GM20431 (cell line): Measurements from ENCODE around the gene PHACTR3.

Experiments used
- in situ Hi-C: fragments of 300-500 bp; cut with MseI, MboI; formaldehyde crosslinking; loops from one replicate; pipeline ENCODE4 v1.15.0; 2020; ENCODE audit warnings: low sequenced_read_pairs; ENCODE audit not compliant: unreplicated experiment

Gene PHACTR3

DNA sequence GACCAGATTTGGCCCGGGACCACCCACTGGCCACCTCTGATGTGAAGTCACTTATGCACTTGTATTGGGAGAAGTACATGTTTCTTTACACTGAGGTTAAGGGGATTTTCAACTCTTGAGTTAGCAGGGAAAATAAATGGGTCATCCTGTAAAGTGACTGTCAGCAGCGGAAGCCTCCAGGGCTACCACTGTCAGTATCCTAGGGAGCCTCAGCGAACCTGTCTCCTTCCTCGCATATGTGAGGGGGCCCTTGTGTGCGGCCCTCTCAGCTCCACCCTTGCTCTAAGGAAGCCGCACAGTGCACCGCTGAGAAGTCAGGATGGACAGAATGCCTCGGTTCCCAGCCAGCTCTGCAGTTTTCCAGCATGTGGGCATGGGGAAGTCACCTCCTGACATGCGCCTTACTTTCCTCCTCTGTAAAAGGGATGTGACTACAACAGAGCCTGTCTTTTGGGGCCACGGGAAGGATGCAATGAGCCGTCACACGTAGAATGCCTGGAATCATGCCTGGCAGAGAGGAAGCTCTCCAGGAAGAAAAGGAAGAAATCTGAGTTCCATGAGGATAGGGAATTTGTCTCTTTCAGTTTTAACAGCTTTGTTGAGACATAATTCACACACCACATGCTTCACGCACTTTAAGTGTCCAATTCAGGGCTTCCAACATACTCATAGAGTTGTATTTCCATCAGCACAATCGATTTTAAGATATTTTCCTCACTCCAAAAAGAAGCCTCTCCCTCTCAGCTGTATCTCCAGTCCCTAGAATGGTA is 213.7 kb downstream of the PHACTR3 start:
- in situ Hi-C loops = no loop called here

DNA sequence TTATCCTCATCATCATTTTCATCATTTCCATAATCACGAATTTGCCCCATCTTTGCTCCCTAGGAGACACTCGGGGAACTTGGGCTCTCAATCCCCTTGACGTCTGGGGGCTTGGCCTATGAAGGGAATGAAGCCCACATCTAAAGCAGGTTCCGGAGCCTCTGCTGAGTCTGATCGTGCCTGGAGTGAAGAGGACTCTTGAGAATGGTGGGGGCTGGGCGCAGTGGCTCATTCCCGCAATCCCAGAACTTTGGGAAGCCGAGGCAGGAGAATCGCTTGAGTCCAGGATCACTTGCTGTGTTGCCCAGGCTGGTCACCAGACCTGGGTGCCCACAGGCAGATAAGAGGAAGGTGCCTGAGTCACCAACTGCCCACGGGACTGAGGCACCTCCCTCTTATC is 214.6 kb downstream of the PHACTR3 start:
- in situ Hi-C loops = no loop called here

- in situ Hi-C loops = no loop called here
Measured at GRCh38 chr20:59819496-59820203, 215.3 kb downstream of the PHACTR3 start.

- in situ Hi-C loops = no loop called here
Measured at GRCh38 chr20:59820204-59821041, 216.1 kb downstream of the PHACTR3 start.

- in situ Hi-C loops = no loop called here
Measured at GRCh38 chr20:59821201-59821600, 216.9 kb downstream of the PHACTR3 start.

DNA sequence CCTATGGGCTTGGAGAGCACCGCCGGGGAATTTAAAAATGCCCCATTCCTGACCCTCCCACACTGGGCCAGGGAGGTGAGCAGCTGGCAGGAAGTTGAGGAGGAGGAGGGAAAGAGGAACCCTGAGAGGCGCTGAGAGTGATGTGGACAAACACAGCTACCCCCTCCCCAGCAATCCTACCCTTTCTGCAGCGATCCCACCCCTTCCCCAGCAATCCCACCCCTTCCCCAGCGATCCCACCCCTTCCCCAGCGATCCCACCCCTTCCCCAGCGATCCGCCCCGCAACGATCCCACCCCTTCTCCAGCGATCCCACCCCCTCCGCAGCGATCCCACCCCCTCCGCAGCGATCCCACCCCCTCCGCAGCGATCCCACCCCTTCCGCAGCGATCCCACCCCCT is 217.4 kb downstream of the PHACTR3 start:
- in situ Hi-C loops = no loop called here

DNA sequence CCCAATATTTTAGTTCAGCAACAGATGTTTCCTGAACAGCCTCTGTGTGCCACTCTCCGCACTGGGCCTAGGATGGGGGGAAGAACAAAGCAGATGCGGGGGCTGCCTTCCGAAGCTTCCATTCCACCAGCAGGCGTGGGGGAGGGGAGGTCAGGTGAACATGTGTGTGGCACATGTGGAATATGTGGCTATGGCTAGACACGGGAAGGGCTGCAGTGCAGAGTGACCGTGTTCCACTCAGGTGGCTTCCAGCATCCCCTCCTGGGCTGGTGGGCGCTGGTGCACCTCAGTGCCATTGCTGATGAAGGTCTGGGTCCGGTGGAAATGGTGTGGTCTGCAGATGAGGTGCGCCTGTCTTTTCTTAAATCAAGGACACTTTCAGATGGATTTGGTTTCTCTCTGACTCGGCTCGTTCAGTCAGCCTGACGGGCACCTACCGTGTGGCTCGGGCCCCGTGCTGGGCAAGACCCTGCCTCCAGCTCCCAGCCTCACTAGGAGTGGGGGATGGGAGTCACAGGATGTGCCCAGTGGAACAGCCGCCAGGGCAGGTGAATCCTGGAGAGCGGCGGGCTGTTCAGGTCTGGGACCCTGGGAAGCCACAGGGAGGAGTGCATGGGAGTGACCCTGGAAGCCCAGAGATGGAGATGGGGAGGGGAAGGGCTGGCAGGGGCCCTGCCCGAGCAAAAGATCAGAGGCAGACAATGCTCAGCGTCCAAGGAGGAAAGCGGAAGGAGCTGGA is 218.1 kb downstream of the PHACTR3 start:
- in situ Hi-C loops = no loop called here

- in situ Hi-C loops = no loop called here
Measured at GRCh38 chr20:59823030-59823423, 218.7 kb downstream of the PHACTR3 start.

DNA sequence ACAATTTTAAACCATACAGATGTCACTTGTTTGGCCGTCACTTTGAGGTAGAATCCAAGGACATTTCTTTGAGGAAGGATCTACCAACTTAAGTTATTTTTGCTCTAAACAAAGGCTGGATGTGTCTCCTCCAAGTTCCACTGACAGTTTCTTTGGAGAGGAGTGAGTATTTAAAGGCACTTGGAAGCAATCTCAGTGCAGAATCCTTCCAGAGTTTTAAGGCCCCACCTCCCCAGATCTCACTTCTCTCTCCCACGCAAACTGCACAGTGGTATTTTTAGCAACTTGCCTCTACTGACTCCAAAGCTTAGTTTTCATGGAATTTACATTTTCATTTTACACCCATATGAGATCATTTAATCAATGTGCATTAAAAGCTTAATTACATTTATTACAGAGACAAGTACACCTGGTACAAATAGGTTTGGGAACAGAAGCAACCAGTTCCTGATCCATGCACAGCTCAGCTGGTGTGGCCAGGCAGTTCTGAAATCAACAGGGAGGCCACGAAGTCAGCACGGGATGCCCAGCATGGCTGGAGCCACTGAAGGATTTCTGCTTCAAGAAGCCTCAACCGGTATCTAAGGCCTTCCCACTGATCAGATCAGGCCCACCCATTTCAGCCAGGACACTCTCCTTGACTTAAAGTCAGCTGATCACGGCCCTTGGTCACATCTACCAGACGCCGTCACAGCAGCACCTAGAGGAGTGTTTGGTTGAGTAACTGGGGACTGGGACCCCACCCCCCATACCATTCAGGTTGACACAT is 219.3 kb downstream of the PHACTR3 start:
- in situ Hi-C loops = no loop called here

GRCh38 chr20:59824711-59825562 is 220.6 kb downstream of the PHACTR3 start:
- in situ Hi-C loops = no loop called here

- in situ Hi-C loops = no loop called here
Measured at GRCh38 chr20:59825563-59825920, 221.2 kb downstream of the PHACTR3 start.

GRCh38 chr20:59825944-59826759 is 221.8 kb downstream of the PHACTR3 start:
- in situ Hi-C loops = no loop called here

- in situ Hi-C loops = no loop called here
Measured at GRCh38 chr20:59827138-59828056, 223.1 kb downstream of the PHACTR3 start.

DNA sequence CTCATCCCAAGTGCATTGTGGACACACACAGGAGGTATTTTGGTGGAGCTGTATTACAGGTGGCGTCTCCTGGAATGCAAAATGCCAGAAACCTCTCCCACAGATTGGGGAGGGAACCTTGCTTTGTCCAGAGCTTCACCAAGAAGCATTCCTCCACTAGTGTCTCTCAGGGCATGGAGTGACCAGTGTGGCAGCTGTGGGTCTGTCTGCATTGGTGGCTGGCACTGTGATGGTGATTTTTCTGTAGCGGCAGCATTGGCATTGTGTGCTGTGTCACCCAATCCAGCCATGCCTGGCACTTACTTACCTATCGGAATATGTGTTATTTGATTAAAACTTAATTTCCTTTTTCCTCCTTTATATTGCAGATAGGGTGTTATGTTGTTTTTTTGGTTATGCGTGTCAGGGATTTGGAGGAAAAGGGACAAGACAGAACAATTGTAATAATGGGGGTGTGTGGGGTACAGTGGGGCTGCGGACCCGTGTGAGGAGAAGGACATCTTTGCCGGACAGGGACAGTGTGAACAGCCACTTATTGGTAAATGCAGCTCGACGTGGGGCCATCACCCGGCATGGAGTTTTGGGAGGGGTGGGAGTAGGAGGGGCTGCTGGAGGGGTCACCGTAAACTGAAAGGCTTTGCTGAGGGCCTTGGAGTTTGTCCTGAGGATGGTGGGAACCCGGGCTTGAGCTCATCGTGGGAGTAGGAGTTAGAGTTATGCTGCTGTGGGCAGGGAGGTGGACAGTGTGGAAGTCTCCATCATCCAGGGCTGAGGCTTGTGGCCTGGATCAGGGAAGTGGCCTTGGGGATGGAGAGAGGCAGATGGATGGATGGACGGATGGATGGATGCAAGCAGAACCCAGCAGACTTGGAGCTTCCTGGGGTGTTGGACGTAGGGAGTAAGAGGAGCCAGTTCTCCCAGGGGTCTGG is 224.0 kb downstream of the PHACTR3 start:
- in situ Hi-C loops = no loop called here

DNA sequence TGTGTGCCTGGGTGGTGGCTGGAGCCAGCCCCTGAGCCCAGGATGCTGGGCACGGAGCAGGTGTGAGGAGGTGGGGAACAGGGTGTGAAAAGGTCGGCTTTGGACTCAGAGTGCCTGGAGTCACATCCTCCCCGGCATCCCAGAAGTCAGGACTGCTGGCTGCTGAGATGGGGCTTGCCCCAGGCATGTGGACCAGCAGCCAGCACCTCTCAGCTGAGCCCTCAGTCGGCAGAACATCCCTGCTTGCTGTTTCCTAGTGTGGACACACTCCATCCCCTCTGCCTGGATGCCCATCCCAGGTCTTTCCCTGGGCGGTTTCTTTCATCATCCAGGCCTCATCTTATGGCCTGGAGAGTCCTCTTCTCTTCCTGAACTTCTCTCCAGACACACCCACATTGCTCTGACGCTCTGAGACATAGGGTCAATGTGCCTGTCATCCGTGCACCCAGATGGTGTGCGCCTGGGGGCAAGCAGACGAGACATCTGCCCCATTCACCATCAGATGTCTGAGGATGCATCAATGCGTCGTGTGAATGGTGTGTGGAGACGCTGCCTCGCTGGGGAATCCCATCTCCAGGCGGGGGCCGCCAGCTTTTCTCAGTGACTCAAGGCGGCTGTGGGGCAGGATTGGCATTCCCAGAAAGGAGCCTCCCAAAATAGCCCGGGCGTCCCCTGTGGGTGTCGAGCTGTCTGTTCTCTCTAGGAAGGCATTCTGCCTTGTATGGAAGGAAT is 224.9 kb downstream of the PHACTR3 start:
- in situ Hi-C loops = no loop called here
